SK-N-SH (cell line): ENCODE data around the gene CEBPB. TPM values are rescaled to one million over a fixed set of nuclear protein-coding genes. Genes with fewer than 3 reads are reported as not detected.

Experiments used
- CTCF ChIA-PET: fragments of 300-600, 350-600 bp; formaldehyde crosslinking; extraction: SDS; loops from one replicate; lab custom pipeline; 2021; lab: Yijun Ruan, JAX
- POLR2A ChIA-PET: fragments of 350-600 bp; sonication (Branson Sonifier 250); formaldehyde crosslinking; extraction: SDS; loops from one replicate; lab custom pipeline; 2020; ENCODE audit warnings: antibody characterized with exemption, inconsistent platforms; lab: Yijun Ruan, JAX
- DNase-seq: peaks from one replicate; pipeline ENCODE4 v3.0.0; 2012
- H2AFZ ChIP-seq: fragments of 200-600 bp; sonication (generic); 2 replicates; pipeline ENCODE4 v1.8.1; 2016; ENCODE audit warnings: antibody characterized with exemption, mild to moderate bottlenecking, low read depth
- H3F3A ChIP-seq: fragments of 200-600 bp; sonication (generic); replicated peaks from 2 replicates; pipeline ENCODE3; 2016; ENCODE audit warnings: antibody characterized with exemption, mild to moderate bottlenecking; ENCODE audit not compliant: insufficient read depth
- H3K27ac ChIP-seq, 2 experiments: fragments of 200-500 bp in 1 of 2; fragments of 200-600 bp in 1 of 2; sonication (Bioruptor generic) in 1 of 2; sonication (generic), shearing (Covaris generic) in 1 of 2; 2 replicates each; pipeline versions ENCODE4 v1.5.1 to v1.6.1; 2014 to 2016; ENCODE audit warnings: low read depth in 2 of 2, inconsistent platforms in 1 of 2, low read length in 1 of 2, mild to moderate bottlenecking in 1 of 2, mixed read lengths in 1 of 2
- H3K27me3 ChIP-seq: fragments of 200-600 bp; sonication (generic), shearing (Covaris generic); 2 replicates; pipeline ENCODE4 v1.6.1; 2016; ENCODE audit warnings: mixed run types; ENCODE audit not compliant: insufficient read depth
- H3K36me3 ChIP-seq, 2 experiments: fragments of 200-500 bp in 1 of 2; fragments of 200-600 bp in 1 of 2; sonication (Bioruptor generic) in 1 of 2; sonication (generic) in 1 of 2; replicated peaks in 1 of 2; 2 replicates each; pipeline versions ENCODE3 to v1.5.1; 2014 to 2016; ENCODE audit warnings: low read length in 1 of 2, mild to moderate bottlenecking in 1 of 2; ENCODE audit not compliant: insufficient read depth in 2 of 2, control insufficient read depth in 1 of 2
- H3K4me1 ChIP-seq, 2 experiments: fragments of 200-500 bp in 1 of 2; fragments of 200-600 bp in 1 of 2; sonication (Bioruptor generic) in 1 of 2; sonication (generic), shearing (Covaris generic) in 1 of 2; 2 replicates each; pipeline versions ENCODE4 v1.5.1 to v1.6.1; 2014 to 2016; ENCODE audit warnings: low read depth in 1 of 2, low read length in 1 of 2, mixed run types in 1 of 2; ENCODE audit not compliant: insufficient read depth in 2 of 2, control insufficient read depth in 1 of 2
- H3K4me2 ChIP-seq: fragments of 200-600 bp; sonication (generic), shearing (Covaris generic); 2 replicates; pipeline ENCODE4 v1.6.1; 2017; ENCODE audit warnings: mixed run types
- H3K4me3 ChIP-seq, 2 experiments: fragments of 200-500 bp in 1 of 2; fragments of 200-600 bp in 1 of 2; sonication (Bioruptor generic) in 1 of 2; sonication (generic), shearing (Covaris generic) in 1 of 2; 2 replicates each; pipeline versions ENCODE4 v1.5.1 to v1.8.1; 2014 to 2016; ENCODE audit warnings: low read depth in 2 of 2, inconsistent platforms in 1 of 2, low read length in 1 of 2, mild to moderate bottlenecking in 1 of 2, mixed read lengths in 1 of 2, moderate library complexity in 1 of 2
- H3K79me2 ChIP-seq: fragments of 200-600 bp; sonication (generic); 2 replicates; pipeline ENCODE4 v1.8.1; 2017; ENCODE audit warnings: mild to moderate bottlenecking; ENCODE audit not compliant: insufficient read depth
- H3K9ac ChIP-seq: fragments of 200-600 bp; sonication (generic); 2 replicates; pipeline ENCODE4 v1.6.1; 2017; ENCODE audit warnings: mixed run types
- H3K9me2 ChIP-seq: fragments of 200-600 bp; sonication (generic); 2 replicates; pipeline ENCODE4 v1.6.1; 2017; ENCODE audit warnings: mixed run types
- H3K9me3 ChIP-seq: fragments of 200-600 bp; sonication (generic); 2 replicates; pipeline ENCODE4 v1.6.1; 2017; ENCODE audit warnings: mixed run types, mild to moderate bottlenecking, moderate library complexity
- H4K20me1 ChIP-seq: fragments of 200-600 bp; sonication (generic); 2 replicates; pipeline ENCODE4 v1.6.1; 2017; ENCODE audit warnings: mild to moderate bottlenecking, mixed run types; ENCODE audit not compliant: insufficient read depth
- FOXM1 ChIP-seq: IDR thresholded peaks from 2 replicates; pipeline ENCODE4 v1.4.0; 2012; ENCODE audit warnings: low read depth, mild to moderate bottlenecking
- MEF2A ChIP-seq: IDR thresholded peaks from 2 replicates; pipeline ENCODE4 v1.4.0; 2012; ENCODE audit warnings: low read depth, borderline replicate concordance
- POLR2AphosphoS5 ChIP-seq: IDR thresholded peaks from 2 replicates; pipeline ENCODE4 v1.6.1; 2012; ENCODE audit warnings: low read depth, low read length
- RCOR1 ChIP-seq: fragments of 150-350 bp; IDR thresholded peaks from 2 replicates; pipeline ENCODE4 v1.6.1; 2017; ENCODE audit warnings: antibody characterized with exemption, low read length
- RFX5 ChIP-seq: IDR thresholded peaks from 2 replicates; pipeline ENCODE4 v1.6.1; 2012; ENCODE audit warnings: mild to moderate bottlenecking, improper control_type of control experiment, low read length
- RXRA ChIP-seq: IDR thresholded peaks from 2 replicates; pipeline ENCODE4 v1.4.0; 2012; ENCODE audit warnings: low read depth, mild to moderate bottlenecking, borderline replicate concordance
- SMC3 ChIP-seq: IDR thresholded peaks from 2 replicates; pipeline ENCODE4 v1.6.1; 2012; ENCODE audit warnings: low read depth, low read length, improper control_type of control experiment
- TAF1 ChIP-seq: IDR thresholded peaks from 2 replicates; pipeline ENCODE4 v1.6.1; 2012; ENCODE audit warnings: low read depth, mild to moderate bottlenecking, low read length, moderate library complexity, borderline replicate concordance
- TEAD4 ChIP-seq: IDR thresholded peaks from 2 replicates; pipeline ENCODE4 v1.4.0; 2012; ENCODE audit warnings: mild to moderate bottlenecking, borderline replicate concordance; ENCODE audit not compliant: insufficient read depth
- YY1 ChIP-seq: IDR thresholded peaks from 2 replicates; pipeline ENCODE4 v1.4.0; 2012; ENCODE audit warnings: low read depth, mild to moderate bottlenecking
- WGBS: methylation state at CpG from one replicate; pipeline ENCODE4 v1.1.6; 2017; ENCODE audit warnings: low lambda C conversion rate; 5-methylcytosine and 5-hydroxymethylcytosine counted together
- polyA plus RNA-seq, 3 experiments: library from polyadenylated mRNA; depleted of rRNA; stranded (reverse); fragments of >200 nt; gene quantifications; 2 replicates each; pipeline ENCODE4 v1.2.3, GENCODE V29; 2012
- TF ChIP-seq, protein P1 (sequence below): IDR thresholded peaks from 2 replicates; pipeline ENCODE4 v1.6.1; 2012; ENCODE audit warnings: mild to moderate bottlenecking, low read depth, low read length, moderate library complexity
- TF ChIP-seq, protein P2 (sequence below): IDR thresholded peaks from 2 replicates; pipeline ENCODE4 v1.4.0; 2012; ENCODE audit warnings: low read depth, borderline replicate concordance
- TF ChIP-seq, protein P3 (sequence below): IDR thresholded peaks from 2 replicates; pipeline ENCODE4 v1.4.0; 2012; ENCODE audit warnings: low read depth, borderline replicate concordance
- TF ChIP-seq, protein P4 (sequence below): IDR thresholded peaks from 2 replicates; pipeline ENCODE4 v1.4.0; 2012; ENCODE audit warnings: low read depth

Gene CEBPB
- polyA plus RNA-seq, 1 of the 3 experiments (the other 2 are of a cell fraction): 14.7 TPM

DNA sequence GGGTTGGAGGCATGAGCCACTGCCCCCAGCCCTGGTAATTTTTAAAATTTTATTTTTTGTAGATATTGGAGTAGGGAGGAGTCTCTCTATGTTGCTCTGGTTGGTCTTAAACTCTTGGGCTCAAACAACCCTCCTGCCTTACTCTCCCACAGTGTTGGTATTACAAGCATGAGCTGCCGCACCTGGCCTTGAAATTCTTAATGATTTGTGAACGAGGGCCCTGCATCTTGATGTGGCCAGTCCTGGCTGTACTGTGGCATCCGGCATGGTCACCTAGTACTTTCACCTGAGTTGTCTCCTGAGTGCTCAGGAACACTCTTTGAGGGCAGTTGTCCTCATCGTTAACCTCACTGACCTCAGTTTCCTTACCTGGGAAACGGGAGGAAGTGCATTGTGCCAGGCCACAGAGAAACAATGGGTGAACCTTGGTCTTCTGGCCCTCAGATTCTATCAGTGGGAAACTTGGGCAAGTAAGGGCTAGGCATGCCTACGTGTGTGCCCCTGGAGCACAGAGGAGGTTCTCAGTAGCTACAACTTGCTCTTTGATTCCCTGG is 19.5 kb downstream of the CEBPB start:
- Histone ChIP-seq H3K79me2 (no peaks in the 10 kb centered on the region), H4K20me1 (no peaks in the 10 kb centered on the region), H3K27ac (no peak overlapping the region), H3F3A (no peaks in the 10 kb centered on the region), H3K9me3 (no peaks in the 10 kb centered on the region), H3K4me2 (no peak overlapping the region), H3K9ac (no peak overlapping the region), H3K27me3 (no peaks in the 10 kb centered on the region), H3K4me1 (no peaks in the 10 kb centered on the region), H2AFZ (no peak overlapping the region), H3K36me3 (no peaks in the 10 kb centered on the region), H3K9me2 (no peaks in the 10 kb centered on the region), H3K4me3 (no peak overlapping the region)
- POLR2A ChIA-PET: no interaction called here
- no peak for DNase-seq
- 72% methylated on average over 6 of the region's 6 CpGs for WGBS
- CTCF ChIA-PET: no interaction called here
- TF ChIP-seq, protein P1, sequence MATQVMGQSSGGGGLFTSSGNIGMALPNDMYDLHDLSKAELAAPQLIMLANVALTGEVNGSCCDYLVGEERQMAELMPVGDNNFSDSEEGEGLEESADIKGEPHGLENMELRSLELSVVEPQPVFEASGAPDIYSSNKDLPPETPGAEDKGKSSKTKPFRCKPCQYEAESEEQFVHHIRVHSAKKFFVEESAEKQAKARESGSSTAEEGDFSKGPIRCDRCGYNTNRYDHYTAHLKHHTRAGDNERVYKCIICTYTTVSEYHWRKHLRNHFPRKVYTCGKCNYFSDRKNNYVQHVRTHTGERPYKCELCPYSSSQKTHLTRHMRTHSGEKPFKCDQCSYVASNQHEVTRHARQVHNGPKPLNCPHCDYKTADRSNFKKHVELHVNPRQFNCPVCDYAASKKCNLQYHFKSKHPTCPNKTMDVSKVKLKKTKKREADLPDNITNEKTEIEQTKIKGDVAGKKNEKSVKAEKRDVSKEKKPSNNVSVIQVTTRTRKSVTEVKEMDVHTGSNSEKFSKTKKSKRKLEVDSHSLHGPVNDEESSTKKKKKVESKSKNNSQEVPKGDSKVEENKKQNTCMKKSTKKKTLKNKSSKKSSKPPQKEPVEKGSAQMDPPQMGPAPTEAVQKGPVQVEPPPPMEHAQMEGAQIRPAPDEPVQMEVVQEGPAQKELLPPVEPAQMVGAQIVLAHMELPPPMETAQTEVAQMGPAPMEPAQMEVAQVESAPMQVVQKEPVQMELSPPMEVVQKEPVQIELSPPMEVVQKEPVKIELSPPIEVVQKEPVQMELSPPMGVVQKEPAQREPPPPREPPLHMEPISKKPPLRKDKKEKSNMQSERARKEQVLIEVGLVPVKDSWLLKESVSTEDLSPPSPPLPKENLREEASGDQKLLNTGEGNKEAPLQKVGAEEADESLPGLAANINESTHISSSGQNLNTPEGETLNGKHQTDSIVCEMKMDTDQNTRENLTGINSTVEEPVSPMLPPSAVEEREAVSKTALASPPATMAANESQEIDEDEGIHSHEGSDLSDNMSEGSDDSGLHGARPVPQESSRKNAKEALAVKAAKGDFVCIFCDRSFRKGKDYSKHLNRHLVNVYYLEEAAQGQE: no peak
- no peak for TF ChIP-seq TAF1
- TF ChIP-seq, protein P2, sequence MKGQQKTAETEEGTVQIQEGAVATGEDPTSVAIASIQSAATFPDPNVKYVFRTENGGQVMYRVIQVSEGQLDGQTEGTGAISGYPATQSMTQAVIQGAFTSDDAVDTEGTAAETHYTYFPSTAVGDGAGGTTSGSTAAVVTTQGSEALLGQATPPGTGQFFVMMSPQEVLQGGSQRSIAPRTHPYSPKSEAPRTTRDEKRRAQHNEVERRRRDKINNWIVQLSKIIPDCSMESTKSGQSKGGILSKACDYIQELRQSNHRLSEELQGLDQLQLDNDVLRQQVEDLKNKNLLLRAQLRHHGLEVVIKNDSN: no peak
- TF ChIP-seq, protein P3, sequence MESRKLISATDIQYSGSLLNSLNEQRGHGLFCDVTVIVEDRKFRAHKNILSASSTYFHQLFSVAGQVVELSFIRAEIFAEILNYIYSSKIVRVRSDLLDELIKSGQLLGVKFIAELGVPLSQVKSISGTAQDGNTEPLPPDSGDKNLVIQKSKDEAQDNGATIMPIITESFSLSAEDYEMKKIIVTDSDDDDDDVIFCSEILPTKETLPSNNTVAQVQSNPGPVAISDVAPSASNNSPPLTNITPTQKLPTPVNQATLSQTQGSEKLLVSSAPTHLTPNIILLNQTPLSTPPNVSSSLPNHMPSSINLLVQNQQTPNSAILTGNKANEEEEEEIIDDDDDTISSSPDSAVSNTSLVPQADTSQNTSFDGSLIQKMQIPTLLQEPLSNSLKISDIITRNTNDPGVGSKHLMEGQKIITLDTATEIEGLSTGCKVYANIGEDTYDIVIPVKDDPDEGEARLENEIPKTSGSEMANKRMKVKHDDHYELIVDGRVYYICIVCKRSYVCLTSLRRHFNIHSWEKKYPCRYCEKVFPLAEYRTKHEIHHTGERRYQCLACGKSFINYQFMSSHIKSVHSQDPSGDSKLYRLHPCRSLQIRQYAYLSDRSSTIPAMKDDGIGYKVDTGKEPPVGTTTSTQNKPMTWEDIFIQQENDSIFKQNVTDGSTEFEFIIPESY: no peak
- TF ChIP-seq, protein P4, sequence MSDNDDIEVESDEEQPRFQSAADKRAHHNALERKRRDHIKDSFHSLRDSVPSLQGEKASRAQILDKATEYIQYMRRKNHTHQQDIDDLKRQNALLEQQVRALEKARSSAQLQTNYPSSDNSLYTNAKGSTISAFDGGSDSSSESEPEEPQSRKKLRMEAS: no peak
- TF ChIP-seq SMC3: no peak
- no peak for TF ChIP-seq TEAD4
- TF ChIP-seq RCOR1: no peak
- TF ChIP-seq RXRA: no peak
- no peak for TF ChIP-seq MEF2A
- TF ChIP-seq YY1: no peak
- TF ChIP-seq POLR2AphosphoS5: no peak
- TF ChIP-seq RFX5: no peak
- TF ChIP-seq FOXM1: no peak
